Measurements from ENCODE around the gene TAX1BP1. TPM values are rescaled to one million over a fixed set of nuclear protein-coding genes. Genes with fewer than 3 reads are reported as not detected.

TAX1BP1 gene
- total and polyA plus RNA-seq, 2 of the 13 experiments (the other 11 are each of a cell fraction or from before 2014, with no cell fraction given), result 95.2 to 98.9 TPM

DNA sequence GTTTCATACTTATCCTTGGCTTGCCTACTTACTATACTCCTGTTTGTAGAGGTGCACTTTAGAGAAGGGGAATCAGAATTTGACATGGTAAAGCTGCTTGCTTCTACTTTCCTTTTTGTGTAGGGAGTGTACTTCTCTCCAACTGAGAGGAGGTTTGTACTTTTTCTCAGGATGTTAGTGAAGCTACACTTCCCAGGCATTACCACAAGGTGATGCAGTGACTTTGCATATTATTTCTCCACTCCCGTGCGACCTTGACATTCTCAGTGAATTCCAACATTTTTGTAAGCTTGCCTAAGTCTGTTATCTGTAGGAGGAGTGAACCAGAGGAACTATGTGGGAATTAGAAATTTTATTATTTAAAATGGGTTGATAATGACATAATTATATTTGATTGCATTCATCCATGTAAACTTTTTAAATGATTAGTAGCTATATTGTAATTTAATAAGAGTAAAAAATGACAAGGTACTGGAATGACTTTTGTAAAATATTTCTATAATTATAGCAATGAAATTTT, 5.2 kb downstream of the TAX1BP1 start (continued):
- TF ChIP-seq ETV5 (CRISPR knock-in tag; IDR thresholded peaks at IDR 0.05; ENCODE audit: borderline replicate concordance) (no peak), ZFP90 (CRISPR knock-in tag; IDR thresholded peaks at IDR 0.05; ENCODE audit: borderline replicate concordance) (no peak), SMC3 (IDR thresholded peaks at IDR 0.05; ENCODE audit: low read length) (peak; percentile 81), FOXO1 (CRISPR knock-in tag; IDR thresholded peaks at IDR 0.05) (0 out of 2 replicates have a peak, but pooled peaks have one; percentile 21), KMT2A (CRISPR knock-in tag; IDR thresholded peaks at IDR 0.05) (peak; percentile 53; the same call in 1 of the 2 replicates), CEBPG (CRISPR knock-in tag; IDR thresholded peaks at IDR 0.05) (peak; percentile 53), FOXA3 (CRISPR knock-in tag; IDR thresholded peaks at IDR 0.05) (peak; percentile 48; the same call in 1 of the 2 replicates), RARA (CRISPR knock-in tag; IDR thresholded peaks at IDR 0.05) (peak; percentile 42; the same call in 1 of the 2 replicates), CEBPB (IDR thresholded peaks at IDR 0.05; ENCODE audit: borderline replicate concordance, low read depth, low read length) (peak; percentile 27; the same call in 1 of the 2 replicates), IRF9 (CRISPR knock-in tag; IDR thresholded peaks at IDR 0.05; ENCODE audit: borderline replicate concordance) (no peak), ZNF792 (CRISPR knock-in tag; IDR thresholded peaks at IDR 0.05) (0 out of 2 replicates have a peak, but pooled peaks have one; percentile 30), TEF (CRISPR knock-in tag; IDR thresholded peaks at IDR 0.05) (no peak), GABPA (IDR thresholded peaks at IDR 0.05; ENCODE audit: low read depth, low read length) (no peak), GABPA (CRISPR knock-in tag; IDR thresholded peaks at IDR 0.05; ENCODE audit: low read depth) (0 out of 2 replicates have a peak, but pooled peaks have one; percentile 29), ELF3 (CRISPR knock-in tag; IDR thresholded peaks at IDR 0.05) (0 out of 2 replicates have a peak, but pooled peaks have one; percentile 23), ZNF781 (CRISPR knock-in tag; IDR thresholded peaks at IDR 0.05; ENCODE audit: borderline replicate concordance, not compliant biosample characterization) (no peak), RCOR2 (CRISPR knock-in tag; IDR thresholded peaks at IDR 0.05) (0 out of 2 replicates have a peak, but pooled peaks have one; percentile 60), HMG20A (CRISPR knock-in tag; IDR thresholded peaks at IDR 0.05; ENCODE audit: borderline replicate concordance) (peak; percentile 57; the same call in 1 of the 2 replicates), ZNF331 (CRISPR knock-in tag; IDR thresholded peaks at IDR 0.05) (0 out of 2 replicates have a peak, but pooled peaks have one; percentile 27), MAFF (IDR thresholded peaks at IDR 0.05; ENCODE audit: low read depth, low read length) (no peak), HDAC2 (CRISPR knock-in tag; IDR thresholded peaks at IDR 0.05) (peak; percentile 59), ZNF264 (CRISPR knock-in tag; IDR thresholded peaks at IDR 0.05) (no peak), DNMT3B (CRISPR knock-in tag; conservative IDR thresholded peaks at IDR 0.05) (0 out of 2 replicates have a peak, but pooled peaks have one; percentile 38)
- TF ChIP-seq, protein P1, sequence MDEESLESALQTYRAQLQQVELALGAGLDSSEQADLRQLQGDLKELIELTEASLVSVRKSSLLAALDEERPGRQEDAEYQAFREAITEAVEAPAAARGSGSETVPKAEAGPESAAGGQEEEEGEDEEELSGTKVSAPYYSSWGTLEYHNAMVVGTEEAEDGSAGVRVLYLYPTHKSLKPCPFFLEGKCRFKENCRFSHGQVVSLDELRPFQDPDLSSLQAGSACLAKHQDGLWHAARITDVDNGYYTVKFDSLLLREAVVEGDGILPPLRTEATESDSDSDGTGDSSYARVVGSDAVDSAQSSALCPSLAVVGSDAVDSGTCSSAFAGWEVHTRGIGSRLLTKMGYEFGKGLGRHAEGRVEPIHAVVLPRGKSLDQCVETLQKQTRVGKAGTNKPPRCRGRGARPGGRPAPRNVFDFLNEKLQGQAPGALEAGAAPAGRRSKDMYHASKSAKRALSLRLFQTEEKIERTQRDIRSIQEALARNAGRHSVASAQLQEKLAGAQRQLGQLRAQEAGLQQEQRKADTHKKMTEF (CRISPR knock-in tag; IDR thresholded peaks at IDR 0.05), result peak; percentile 43; the same call in 1 of the 2 replicates
- TF ChIP-seq, protein P2, sequence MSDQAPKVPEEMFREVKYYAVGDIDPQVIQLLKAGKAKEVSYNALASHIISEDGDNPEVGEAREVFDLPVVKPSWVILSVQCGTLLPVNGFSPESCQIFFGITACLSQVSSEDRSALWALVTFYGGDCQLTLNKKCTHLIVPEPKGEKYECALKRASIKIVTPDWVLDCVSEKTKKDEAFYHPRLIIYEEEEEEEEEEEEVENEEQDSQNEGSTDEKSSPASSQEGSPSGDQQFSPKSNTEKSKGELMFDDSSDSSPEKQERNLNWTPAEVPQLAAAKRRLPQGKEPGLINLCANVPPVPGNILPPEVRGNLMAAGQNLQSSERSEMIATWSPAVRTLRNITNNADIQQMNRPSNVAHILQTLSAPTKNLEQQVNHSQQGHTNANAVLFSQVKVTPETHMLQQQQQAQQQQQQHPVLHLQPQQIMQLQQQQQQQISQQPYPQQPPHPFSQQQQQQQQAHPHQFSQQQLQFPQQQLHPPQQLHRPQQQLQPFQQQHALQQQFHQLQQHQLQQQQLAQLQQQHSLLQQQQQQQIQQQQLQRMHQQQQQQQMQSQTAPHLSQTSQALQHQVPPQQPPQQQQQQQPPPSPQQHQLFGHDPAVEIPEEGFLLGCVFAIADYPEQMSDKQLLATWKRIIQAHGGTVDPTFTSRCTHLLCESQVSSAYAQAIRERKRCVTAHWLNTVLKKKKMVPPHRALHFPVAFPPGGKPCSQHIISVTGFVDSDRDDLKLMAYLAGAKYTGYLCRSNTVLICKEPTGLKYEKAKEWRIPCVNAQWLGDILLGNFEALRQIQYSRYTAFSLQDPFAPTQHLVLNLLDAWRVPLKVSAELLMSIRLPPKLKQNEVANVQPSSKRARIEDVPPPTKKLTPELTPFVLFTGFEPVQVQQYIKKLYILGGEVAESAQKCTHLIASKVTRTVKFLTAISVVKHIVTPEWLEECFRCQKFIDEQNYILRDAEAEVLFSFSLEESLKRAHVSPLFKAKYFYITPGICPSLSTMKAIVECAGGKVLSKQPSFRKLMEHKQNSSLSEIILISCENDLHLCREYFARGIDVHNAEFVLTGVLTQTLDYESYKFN (CRISPR knock-in tag; conservative IDR thresholded peaks at IDR 0.05), result peak; percentile 21; the same call in 1 of the 2 replicates
